Measurements from ENCODE around the gene CDIPT. TPM values are rescaled to one million over a fixed set of nuclear protein-coding genes. Genes with fewer than 3 reads are reported as not detected.
A peak's percentile ranks its signal among the peaks of the same experiment; 100 is the strongest.

The CDIPT gene
- total and polyA plus RNA-seq, 4 experiments from 2014 or later: 76.2 to 123 (median 83.5) TPM

- H3K4me3 Mint-ChIP-seq: peak overlapping the region; percentile 86 to 95 (median 90)
- peak overlapping the region; percentile 90 to 97 (median 94) for H3K27ac Mint-ChIP-seq
- peak overlapping the region; percentile 80 for H3K27ac ChIP-seq (ENCODE audit: low read depth, low read length)
- H3K4me3 ChIP-seq (ENCODE audit: low read length in 2 of 2): peak overlapping the region in 1 of 2 donors; percentile 66
- no peaks in the 10 kb centered on the region for H3K9me3 ChIP-seq (ENCODE audit: control insufficient read depth in 1 of 2, low read length in 2 of 2)
- H3K4me1 ChIP-seq (ENCODE audit: insufficient read depth, low read length): peaks cover 64% of the 10 kb centered on the region
- H3K9me3 Mint-ChIP-seq: peaks cover 0 to 2% (median 0%) of the 10 kb centered on the region in 8 donors
- peaks cover 0 to 1% of the 10 kb centered on the region in 2 donors for H3K27me3 Mint-ChIP-seq
- no peaks in the 10 kb centered on the region for H3K27me3 ChIP-seq (ENCODE audit: insufficient read depth, low read length)
- H3K4me1 Mint-ChIP-seq: peaks cover 28 to 75% (median 48%) of the 10 kb centered on the region in 4 donors
- ChIA-PET CTCF (ENCODE audit: partially characterized antibody) (interaction anchor here (1.0 to 1.5 kb wide), 3 partner anchors 38 to 108 kb away, joined by 3 to 4 read pairs (median 3); no protein-coding TSS in a partner anchor), POLR2A (ENCODE audit: partially characterized antibody) (interaction anchor here (1.2 to 24.0 kb wide), 8 partner anchors 11 to 255 kb away, joined by 4 to 522 read pairs (median 9); partner anchors contain the start of genes ALDOA, C16orf54, KIF22 and MVP)
- H3K36me3 ChIP-seq (ENCODE audit: insufficient read depth, low read length): peaks cover 8% of the 10 kb centered on the region
- intact Hi-C loops (cut with micrococcal nuclease): loop anchor here (10.0 kb wide), 1 partner anchor 184 kb away; the partner anchor contains the start of genes HIRIP3 and INO80E
- peaks cover 8 to 27% of the 10 kb centered on the region in 2 donors for H3K36me3 Mint-ChIP-seq
- DNase-seq: no peak
These were observed 52.3 kb downstream of the CDIPT start for GRCh38 chr16:29810699-29811169.

GRCh38 chr16:29809850-29810698, 53.0 kb downstream of the CDIPT start:
- peak; percentile 44 to 71 (median 57) for DNase-seq
- Histone ChIP-seq H3K27me3 (ENCODE audit: insufficient read depth, low read length) (no peaks in the 10 kb centered on the region), H3K4me1 (ENCODE audit: insufficient read depth, low read length) (peaks cover 61% of the 10 kb centered on the region), H3K4me3 (ENCODE audit: low read length in 2 of 2) (no peak overlapping the region), H3K9me3 (ENCODE audit: control insufficient read depth in 1 of 2, low read length in 2 of 2) (no peaks in the 10 kb centered on the region), H3K36me3 (ENCODE audit: insufficient read depth, low read length) (peaks cover 8% of the 10 kb centered on the region), H3K27ac (ENCODE audit: low read depth, low read length) (peak overlapping the region; percentile 80)
- Mint-ChIP-seq H3K4me3 (peak overlapping the region; percentile 75 to 95 (median 88)), H3K36me3 (peaks cover 8 to 29% of the 10 kb centered on the region in 2 donors), H3K4me1 (peaks cover 29 to 74% (median 46%) of the 10 kb centered on the region in 4 donors), H3K27ac (peak overlapping the region; percentile 90 to 97 (median 94)), H3K9me3 (peaks cover 0 to 7% (median 0%) of the 10 kb centered on the region in 8 donors), H3K27me3 (no peaks in the 10 kb centered on the region)
- POLR2A ChIA-PET (ENCODE audit: partially characterized antibody): interaction anchor here (0.7 to 24.0 kb wide), 7 partner anchors 12 to 256 kb away, joined by 3 to 522 read pairs (median 9); partner anchors contain the start of genes ALDOA, C16orf54, KIF22 and MVP
- CTCF ChIA-PET (ENCODE audit: partially characterized antibody): interaction anchor here (1.1 to 1.5 kb wide), 2 partner anchors 38 to 56 kb away, joined by 3 to 4 read pairs; no protein-coding TSS in a partner anchor
- intact Hi-C loops (cut with micrococcal nuclease): loop anchor here (5.0 to 10.0 kb wide), 4 partner anchors 152 to 567 kb away; partner anchors contain the start of genes HIRIP3, INO80E and TMEM219

- Mint-ChIP-seq H3K36me3 (peaks cover 8 to 32% of the 10 kb centered on the region in 2 donors), H3K4me3 (peak overlapping the region; percentile 91 to 97 (median 94)), H3K27ac (peak overlapping the region; percentile 98 to 100 (median 99)), H3K4me1 (peaks cover 28 to 75% (median 46%) of the 10 kb centered on the region in 4 donors), H3K9me3 (peaks cover 0 to 7% (median 0%) of the 10 kb centered on the region in 8 donors), H3K27me3 (no peaks in the 10 kb centered on the region)
- Histone ChIP-seq H3K27ac (ENCODE audit: low read depth, low read length) (peak overlapping the region; percentile 80), H3K9me3 (ENCODE audit: control insufficient read depth in 1 of 2, low read length in 2 of 2) (no peaks in the 10 kb centered on the region), H3K4me1 (ENCODE audit: insufficient read depth, low read length) (peaks cover 61% of the 10 kb centered on the region), H3K27me3 (ENCODE audit: insufficient read depth, low read length) (no peaks in the 10 kb centered on the region), H3K4me3 (ENCODE audit: low read length in 2 of 2) (peak overlapping the region; percentile 25 to 70), H3K36me3 (ENCODE audit: insufficient read depth, low read length) (peaks cover 8% of the 10 kb centered on the region)
- no peak for DNase-seq
- ChIA-PET CTCF (ENCODE audit: partially characterized antibody) (interaction anchor here (1.6 to 3.1 kb wide), 8 partner anchors 7 to 164 kb away, joined by 4 to 84 read pairs (median 23); partner anchors contain the start of genes KIF22, MVP, PAGR1 and TAOK2), POLR2A (ENCODE audit: partially characterized antibody) (interaction anchor here (0.6 to 24.0 kb wide), 14 partner anchors 13 to 187 kb away, joined by 3 to 522 read pairs (median 11); partner anchors contain the start of genes ASPHD1, C16orf54, INO80E and KCTD13)
- intact Hi-C loops (cut with micrococcal nuclease): loop anchor here (5.0 to 10.0 kb wide), 3 partner anchors 153 to 568 kb away; partner anchors contain the start of gene TMEM219
These were observed 53.8 kb downstream of the CDIPT start for GRCh38 chr16:29809031-29809747.

Other genes starting within 250 kb of the CDIPT start
- gene SPN, start 200.0 kb downstream of the CDIPT start, total RNA-seq: 100 to 1,000 TPM; 168 to 175 TPM
- 100 to 1,000 TPM in 1 of 2 donors, 10 to 100 TPM in 1; 86.3 to 208 TPM for gene SPN, start 200.0 kb downstream of the CDIPT start, polyA plus RNA-seq
- gene QPRT, start 184.0 kb downstream of the CDIPT start, total RNA-seq: 1 to 10 TPM in 1 of 2 experiments, under 1 TPM in 1; 0.99 to 1.1 TPM
- under 1 TPM; 0.53 to 0.69 TPM for gene QPRT, start 184.0 kb downstream of the CDIPT start, polyA plus RNA-seq
- 100 to 1,000 TPM; 139 to 143 TPM for gene C16orf54, start 117.2 kb downstream of the CDIPT start, total RNA-seq
- gene C16orf54, start 117.2 kb downstream of the CDIPT start, polyA plus RNA-seq: 10 to 100 TPM; 11.8 to 56.8 TPM
- not detected for gene ZG16, start 85.0 kb downstream of the CDIPT start, total RNA-seq
- not detected for gene ZG16, start 85.0 kb downstream of the CDIPT start, polyA plus RNA-seq
- gene KIF22, start 72.5 kb downstream of the CDIPT start, total RNA-seq: 10 to 100 TPM; 89.4 to 98.6 TPM
- 10 to 100 TPM; 35.7 to 54.2 TPM for gene KIF22, start 72.5 kb downstream of the CDIPT start, polyA plus RNA-seq
- 100 to 1,000 TPM; 258 to 264 TPM for gene MAZ, start 56.7 kb downstream of the CDIPT start, total RNA-seq
- gene MAZ, start 56.7 kb downstream of the CDIPT start, polyA plus RNA-seq: 10 to 100 TPM; 40.3 to 69.1 TPM
- gene PRRT2, start 51.0 kb downstream of the CDIPT start, total RNA-seq: 1 to 10 TPM; 6.3 to 6.9 TPM
- gene PRRT2, start 51.0 kb downstream of the CDIPT start, polyA plus RNA-seq: under 1 TPM; 0.20 to 0.37 TPM
- 10 to 100 TPM; 43.7 to 44.9 TPM for gene PAGR1, start 47.1 kb downstream of the CDIPT start, total RNA-seq
- 10 to 100 TPM; 46.0 to 51.1 TPM for gene PAGR1, start 47.1 kb downstream of the CDIPT start, polyA plus RNA-seq
- gene MVP, start 42.8 kb downstream of the CDIPT start, total RNA-seq: 100 to 1,000 TPM; 145 to 146 TPM
- 100 to 1,000 TPM; 172 to 187 TPM for gene MVP, start 42.8 kb downstream of the CDIPT start, polyA plus RNA-seq
- under 1 TPM in 1 of 2 experiments, not detected in 1; 0.70 TPM for gene SEZ6L2, start 36.3 kb upstream of the CDIPT start, total RNA-seq
- gene SEZ6L2, start 36.3 kb upstream of the CDIPT start, polyA plus RNA-seq: not detected
- gene ASPHD1, start 37.3 kb upstream of the CDIPT start, total RNA-seq: not detected
- gene ASPHD1, start 37.3 kb upstream of the CDIPT start, polyA plus RNA-seq: not detected
- 10 to 100 TPM; 85.7 to 87.3 TPM for gene KCTD13, start 63.0 kb upstream of the CDIPT start, total RNA-seq
- gene KCTD13, start 63.0 kb upstream of the CDIPT start, polyA plus RNA-seq: 10 to 100 TPM in 1 of 2 donors, 1 to 10 TPM in 1; 6.0 to 16.3 TPM
- 100 to 1,000 TPM in 1 of 2 experiments, 10 to 100 TPM in 1; 80.8 to 103 TPM for gene TMEM219, start 98.9 kb upstream of the CDIPT start, total RNA-seq
- gene TMEM219, start 98.9 kb upstream of the CDIPT start, polyA plus RNA-seq: 100 to 1,000 TPM; 209 to 250 TPM
- gene TAOK2, start 110.6 kb upstream of the CDIPT start, total RNA-seq: 10 to 100 TPM; 53.8 to 56.0 TPM
- 1 to 10 TPM; 1.7 to 8.2 TPM for gene TAOK2, start 110.6 kb upstream of the CDIPT start, polyA plus RNA-seq
- 10 to 100 TPM; 19.2 to 19.7 TPM for gene HIRIP3, start 132.4 kb upstream of the CDIPT start, total RNA-seq
- gene HIRIP3, start 132.4 kb upstream of the CDIPT start, polyA plus RNA-seq: 10 to 100 TPM; 21.4 to 26.0 TPM
- gene INO80E, start 133.0 kb upstream of the CDIPT start, total RNA-seq: 100 to 1,000 TPM; 124 to 126 TPM
- 1 to 10 TPM; 6.7 to 7.3 TPM for gene INO80E, start 133.0 kb upstream of the CDIPT start, polyA plus RNA-seq
- gene DOC2A, start 147.8 kb upstream of the CDIPT start, total RNA-seq: under 1 TPM in 1 of 2 experiments, not detected in 1; 0.80 TPM
- not detected for gene DOC2A, start 147.8 kb upstream of the CDIPT start, polyA plus RNA-seq
- not detected for gene C16orf92, start 160.0 kb upstream of the CDIPT start, total RNA-seq
- gene C16orf92, start 160.0 kb upstream of the CDIPT start, polyA plus RNA-seq: not detected
- not detected for gene TLCD3B, start 168.0 kb upstream of the CDIPT start, total RNA-seq
- not detected for gene TLCD3B, start 168.0 kb upstream of the CDIPT start, polyA plus RNA-seq
- 100 to 1,000 TPM; 558 to 563 TPM for gene ALDOA, start 202.5 kb upstream of the CDIPT start, total RNA-seq
- gene ALDOA, start 202.5 kb upstream of the CDIPT start, polyA plus RNA-seq: 1,000 to 10,000 TPM; 1,058 to 1,115 TPM
- gene PPP4C, start 212.8 kb upstream of the CDIPT start, total RNA-seq: 10 to 100 TPM; 75.8 to 86.3 TPM
- gene PPP4C, start 212.8 kb upstream of the CDIPT start, polyA plus RNA-seq: 100 to 1,000 TPM; 167 to 276 TPM
- 1 to 10 TPM; 1.3 to 1.4 TPM for gene TBX6, start 228.7 kb upstream of the CDIPT start, total RNA-seq
- under 1 TPM in 1 of 2 donors, not detected in 1; 0.36 TPM for gene TBX6, start 228.7 kb upstream of the CDIPT start, polyA plus RNA-seq
- gene YPEL3, start 233.0 kb upstream of the CDIPT start, total RNA-seq: 100 to 1,000 TPM; 263 to 266 TPM
- gene YPEL3, start 233.0 kb upstream of the CDIPT start, polyA plus RNA-seq: 100 to 1,000 TPM; 172 to 331 TPM

Measured in CD4-positive, alpha-beta memory T cell (primary cell).